LNCAP (cell line): ENCODE data around the gene PLD5.

Source experiments
- TF ChIP-seq, protein P1 (sequence below): fragments of 450-650 bp; IDR thresholded peaks from 2 replicates; pipeline ENCODE4 v1.5.1; 2017; ENCODE audit warnings: mild to moderate bottlenecking

The PLD5 gene

DNA sequence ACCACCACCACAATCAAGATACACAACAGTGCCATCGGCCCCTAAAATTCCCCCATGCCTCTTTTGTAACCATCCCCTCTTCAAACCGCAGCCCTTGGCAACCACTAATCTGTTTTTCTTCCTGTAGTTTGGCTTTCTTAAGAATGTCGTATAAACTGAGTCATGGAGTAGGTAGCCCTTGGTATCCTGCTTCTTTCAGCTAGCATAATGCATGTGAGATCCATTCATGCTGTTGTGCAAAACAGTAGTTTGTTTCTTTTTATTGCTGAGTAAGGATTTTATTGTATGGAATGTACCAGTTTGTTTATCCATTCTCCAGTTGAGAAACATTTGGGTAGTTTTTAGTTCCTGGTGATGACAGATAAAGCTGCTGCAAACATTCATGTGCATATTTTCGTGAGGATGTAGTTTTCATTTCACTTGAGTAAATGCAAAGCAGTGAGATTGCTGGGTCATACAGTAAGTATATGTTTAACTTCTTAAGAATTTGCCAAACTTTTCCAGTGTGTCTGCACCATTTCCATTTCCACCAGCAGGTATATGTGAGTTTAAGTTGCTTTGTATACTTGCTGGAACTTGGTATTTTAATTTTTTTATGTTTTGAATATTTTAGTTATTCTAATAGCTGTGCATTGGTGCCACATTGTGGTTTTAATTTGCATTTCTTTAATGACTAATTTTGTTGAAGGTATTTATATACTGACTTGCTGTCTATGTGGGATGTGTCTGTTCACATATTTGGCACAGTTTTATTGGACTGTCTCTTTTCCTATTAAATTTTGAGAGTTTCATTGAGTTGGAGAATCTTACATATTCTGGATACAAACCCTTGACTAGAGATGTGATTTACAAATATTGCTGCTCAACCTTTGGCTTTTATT lies 377.2 kb downstream of the PLD5 start:
- TF ChIP-seq, protein P1, sequence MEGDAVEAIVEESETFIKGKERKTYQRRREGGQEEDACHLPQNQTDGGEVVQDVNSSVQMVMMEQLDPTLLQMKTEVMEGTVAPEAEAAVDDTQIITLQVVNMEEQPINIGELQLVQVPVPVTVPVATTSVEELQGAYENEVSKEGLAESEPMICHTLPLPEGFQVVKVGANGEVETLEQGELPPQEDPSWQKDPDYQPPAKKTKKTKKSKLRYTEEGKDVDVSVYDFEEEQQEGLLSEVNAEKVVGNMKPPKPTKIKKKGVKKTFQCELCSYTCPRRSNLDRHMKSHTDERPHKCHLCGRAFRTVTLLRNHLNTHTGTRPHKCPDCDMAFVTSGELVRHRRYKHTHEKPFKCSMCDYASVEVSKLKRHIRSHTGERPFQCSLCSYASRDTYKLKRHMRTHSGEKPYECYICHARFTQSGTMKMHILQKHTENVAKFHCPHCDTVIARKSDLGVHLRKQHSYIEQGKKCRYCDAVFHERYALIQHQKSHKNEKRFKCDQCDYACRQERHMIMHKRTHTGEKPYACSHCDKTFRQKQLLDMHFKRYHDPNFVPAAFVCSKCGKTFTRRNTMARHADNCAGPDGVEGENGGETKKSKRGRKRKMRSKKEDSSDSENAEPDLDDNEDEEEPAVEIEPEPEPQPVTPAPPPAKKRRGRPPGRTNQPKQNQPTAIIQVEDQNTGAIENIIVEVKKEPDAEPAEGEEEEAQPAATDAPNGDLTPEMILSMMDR = no peak

DNA sequence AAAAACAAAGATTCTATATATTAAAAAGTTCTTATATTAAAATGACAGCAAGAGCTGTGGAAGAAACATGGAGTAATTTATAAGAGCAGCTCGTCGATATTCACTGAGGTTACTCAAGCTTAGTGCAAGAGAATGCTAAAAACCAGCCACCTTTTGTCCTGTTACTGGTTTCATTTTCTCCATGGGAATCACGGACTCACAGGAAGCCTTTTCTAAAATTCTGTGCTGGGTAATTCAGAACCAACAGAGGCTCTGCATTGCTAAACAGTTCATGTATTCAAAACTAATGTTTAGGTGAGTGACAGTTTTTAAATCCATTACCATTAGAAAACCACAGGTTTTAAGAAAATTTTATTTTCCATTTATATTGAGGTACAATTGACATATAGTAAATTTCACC lies 377.8 kb downstream of the PLD5 start:
- TF ChIP-seq, protein P1 = no peak

DNA sequence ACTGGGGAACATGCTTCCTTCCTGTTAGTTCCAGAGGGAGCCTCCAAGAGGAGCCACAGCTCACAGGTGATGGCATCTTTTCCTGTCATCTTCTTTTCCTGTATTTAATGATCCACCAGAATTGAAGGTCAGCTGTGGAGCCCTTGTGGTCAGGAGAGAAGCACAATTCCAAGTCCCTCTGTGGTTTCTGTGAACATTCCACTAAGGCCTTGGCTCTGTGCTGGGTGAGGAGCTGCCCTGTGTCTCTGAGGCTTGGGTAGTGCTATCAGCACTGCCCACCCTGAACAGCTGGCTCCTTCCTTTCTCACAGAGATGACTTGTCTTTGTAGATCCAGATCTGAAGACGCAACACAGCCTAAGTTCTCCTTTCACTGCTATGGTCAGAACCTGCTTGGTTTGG lies 383.7 kb downstream of the PLD5 start:
- TF ChIP-seq, protein P1 = no peak

DNA sequence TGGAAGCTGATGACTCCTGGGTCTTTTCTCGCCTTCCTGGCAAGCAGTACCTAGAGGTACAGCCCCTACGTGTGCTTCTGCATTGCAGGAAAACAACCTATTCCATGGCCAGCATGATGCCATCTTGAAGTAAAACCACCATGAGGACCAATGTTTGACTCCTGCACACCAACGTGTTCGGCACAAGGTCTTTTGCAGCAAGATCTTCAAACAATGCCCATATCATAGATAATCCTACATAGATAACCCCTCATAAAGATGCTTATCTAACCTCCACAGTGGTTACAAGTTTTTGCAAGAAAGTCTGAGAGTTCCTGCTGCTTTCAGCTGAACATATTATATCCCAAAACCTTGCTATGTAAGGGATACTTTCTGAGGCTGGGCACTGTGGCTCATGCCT lies 384.5 kb downstream of the PLD5 start:
- TF ChIP-seq, protein P1 = no peak

DNA sequence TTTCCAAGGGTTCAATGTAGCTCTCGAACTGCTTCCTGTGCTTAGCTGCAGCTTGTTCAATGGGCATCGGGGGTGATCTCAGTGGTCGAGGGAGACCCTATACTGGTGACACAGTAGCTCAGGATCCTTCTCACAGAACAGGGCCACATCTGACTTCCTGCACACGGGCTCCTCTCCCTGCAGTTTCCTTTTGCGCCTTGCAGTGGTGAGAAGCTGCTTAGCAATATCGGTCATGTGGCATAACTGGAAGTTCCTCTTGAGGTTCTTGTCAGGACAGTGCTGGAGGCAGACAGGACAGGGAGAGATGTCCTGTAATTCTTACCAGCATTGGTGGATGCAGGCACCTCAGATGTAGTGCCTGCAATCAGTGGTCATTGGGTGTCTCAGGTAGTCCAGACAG lies 385.1 kb downstream of the PLD5 start:
- TF ChIP-seq, protein P1 = no peak

DNA sequence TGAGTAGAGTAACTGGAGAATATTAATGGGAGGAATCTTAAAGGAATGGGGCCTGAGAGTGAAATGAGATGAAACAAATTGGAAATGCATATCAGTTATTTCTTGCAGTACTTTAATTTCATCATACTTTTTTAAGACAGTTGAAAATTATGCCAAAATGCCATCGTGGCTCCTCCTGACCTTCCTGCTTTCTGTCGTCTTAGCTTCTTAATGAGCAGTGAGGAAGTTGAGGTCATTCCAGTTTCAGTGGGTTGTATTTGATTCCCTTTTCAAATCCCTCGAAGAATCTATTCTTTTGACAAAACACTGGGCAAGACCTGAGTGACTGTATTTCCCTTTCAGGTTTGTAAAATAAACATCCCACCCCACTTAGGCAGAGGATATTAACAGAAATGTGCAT lies 390.7 kb downstream of the PLD5 start:
- TF ChIP-seq, protein P1 = no peak

DNA sequence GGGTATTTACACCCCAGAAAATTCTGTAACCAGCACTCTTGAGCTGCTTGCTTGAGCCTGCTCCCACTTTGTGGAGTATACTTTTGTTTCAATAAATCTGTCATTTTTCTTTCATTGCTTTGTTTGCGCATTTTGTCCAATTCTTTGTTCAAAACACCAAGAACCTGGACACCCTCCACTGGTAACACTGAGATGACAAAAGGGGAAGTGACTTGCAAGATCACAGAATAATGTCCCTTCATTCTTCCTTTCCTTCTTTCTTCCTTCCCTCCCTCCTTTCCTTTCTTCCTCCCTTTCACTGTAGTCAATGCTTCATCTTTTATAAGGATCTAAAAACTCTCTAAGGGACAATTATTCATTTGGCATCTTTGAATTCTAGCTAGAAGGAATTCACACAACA lies 391.1 kb downstream of the PLD5 start:
- TF ChIP-seq, protein P1 = no peak
